Glutamatergic neuron (in vitro differentiated cells): ENCODE data around the gene PTCD3. TPM values are rescaled to one million over a fixed set of nuclear protein-coding genes. Genes with fewer than 3 reads are reported as not detected.

ENCODE experiments used
- DNase-seq: peaks from one replicate; pipeline ENCODE4 v3.0.0; 2022
- H3K27ac Mint-ChIP-seq: one replicate; pipeline ENCODE4 v1.8.0; 2020; ENCODE audit warnings: mild to moderate bottlenecking, mixed read lengths, inconsistent platforms; ENCODE audit not compliant: unreplicated experiment
- H3K27me3 Mint-ChIP-seq: one replicate; pipeline ENCODE4 v1.8.0; 2020; ENCODE audit warnings: mild to moderate bottlenecking, moderate library complexity, mixed read lengths, inconsistent platforms; ENCODE audit not compliant: unreplicated experiment
- H3K36me3 Mint-ChIP-seq: one replicate; pipeline ENCODE4 v1.8.0; 2020; ENCODE audit warnings: mild to moderate bottlenecking, mixed read lengths, inconsistent platforms; ENCODE audit not compliant: unreplicated experiment
- H3K4me1 Mint-ChIP-seq: one replicate; pipeline ENCODE4 v1.8.0; 2020; ENCODE audit warnings: mild to moderate bottlenecking, low read depth, mixed read lengths, inconsistent platforms; ENCODE audit not compliant: unreplicated experiment
- H3K4me3 Mint-ChIP-seq: one replicate; pipeline ENCODE4 v1.8.0; 2020; ENCODE audit warnings: mild to moderate bottlenecking, mixed read lengths, inconsistent platforms; ENCODE audit not compliant: unreplicated experiment
- H3K9me3 Mint-ChIP-seq: one replicate; pipeline ENCODE4 v1.8.0; 2020; ENCODE audit warnings: mild to moderate bottlenecking, moderate library complexity, mixed read lengths, inconsistent platforms; ENCODE audit not compliant: unreplicated experiment
- CTCF ChIP-seq: fragments of 200-600 bp; sonication (generic); IDR thresholded peaks from one replicate; pipeline ENCODE4 v1.5.0; 2021; ENCODE audit not compliant: partially characterized antibody, unreplicated experiment
- total RNA-seq: library from RNA; stranded (reverse); fragmentation: NEBNext Ultra II Directional; extraction: Animal tissue kit (Norgen Biotek cat#: 25700); gene quantifications from one replicate; pipeline ENCODE4 v1.2.1, GENCODE V29; 2021; ENCODE audit not compliant: unreplicated experiment

The PTCD3 gene
- total RNA-seq, 1 donor from 2014 or later: 104 TPM

GRCh38 chr2:86185517-86186212 is 79.6 kb downstream of the PTCD3 start:
- TF ChIP-seq CTCF: no peak
- Mint-ChIP-seq H3K4me1 (peaks cover 22% of the 10 kb centered on the region), H3K27me3 (peaks cover 2% of the 10 kb centered on the region), H3K9me3 (no peaks in the 10 kb centered on the region), H3K27ac (no peak overlapping the region), H3K4me3 (no peak overlapping the region), H3K36me3 (no peaks in the 10 kb centered on the region)
- no peak for DNase-seq

GRCh38 chr2:86186431-86186830 is 80.4 kb downstream of the PTCD3 start:
- TF ChIP-seq CTCF: no peak
- Mint-ChIP-seq H3K4me1 (peaks cover 22% of the 10 kb centered on the region), H3K4me3 (no peak overlapping the region), H3K27ac (no peak overlapping the region), H3K27me3 (peaks cover 2% of the 10 kb centered on the region), H3K36me3 (no peaks in the 10 kb centered on the region), H3K9me3 (no peaks in the 10 kb centered on the region)
- DNase-seq: no peak

- no peak for TF ChIP-seq CTCF
- H3K36me3 Mint-ChIP-seq: no peaks in the 10 kb centered on the region
Measured at GRCh38 chr2:86189782-86190416, 83.9 kb downstream of the PTCD3 start.

More at GRCh38 chr2:86189782-86190416, 83.9 kb downstream of the PTCD3 start:
- peaks cover 9% of the 10 kb centered on the region for H3K9me3 Mint-ChIP-seq
- H3K27me3 Mint-ChIP-seq: peaks cover 8% of the 10 kb centered on the region
- H3K4me1 Mint-ChIP-seq: peaks cover 29% of the 10 kb centered on the region
- no peak for DNase-seq
- H3K4me3 Mint-ChIP-seq: no peak overlapping the region
- no peak overlapping the region for H3K27ac Mint-ChIP-seq

Other genes with a start within 250 kb of the PTCD3 start
- gene ST3GAL5, start 217.2 kb upstream of the PTCD3 start, total RNA-seq: 46.5 TPM
- 34.7 TPM for gene POLR1A, start 349 bp upstream of the PTCD3 start, total RNA-seq
- 124 TPM for gene IMMT, start 89.2 kb downstream of the PTCD3 start, total RNA-seq
- gene MRPL35, start 93.2 kb downstream of the PTCD3 start, total RNA-seq: 32.3 TPM
- gene REEP1, start 231.4 kb downstream of the PTCD3 start, total RNA-seq: 167 TPM